GM12875 (cell line): Measurements from ENCODE around the gene MAML3.

Experiments
- H3K4me3 ChIP-seq: one replicate; pipeline ENCODE4 v1.5.1; 2011; ENCODE audit warnings: low read depth, low read length, control low read depth
- CTCF ChIP-seq: IDR thresholded peaks from 2 replicates; pipeline ENCODE4 v1.5.1; 2011; ENCODE audit warnings: low read depth, mild to moderate bottlenecking, control low read depth, inconsistent platforms, low read length, moderate library complexity, borderline replicate concordance; ENCODE audit not compliant: insufficient read depth

Gene MAML3

DNA sequence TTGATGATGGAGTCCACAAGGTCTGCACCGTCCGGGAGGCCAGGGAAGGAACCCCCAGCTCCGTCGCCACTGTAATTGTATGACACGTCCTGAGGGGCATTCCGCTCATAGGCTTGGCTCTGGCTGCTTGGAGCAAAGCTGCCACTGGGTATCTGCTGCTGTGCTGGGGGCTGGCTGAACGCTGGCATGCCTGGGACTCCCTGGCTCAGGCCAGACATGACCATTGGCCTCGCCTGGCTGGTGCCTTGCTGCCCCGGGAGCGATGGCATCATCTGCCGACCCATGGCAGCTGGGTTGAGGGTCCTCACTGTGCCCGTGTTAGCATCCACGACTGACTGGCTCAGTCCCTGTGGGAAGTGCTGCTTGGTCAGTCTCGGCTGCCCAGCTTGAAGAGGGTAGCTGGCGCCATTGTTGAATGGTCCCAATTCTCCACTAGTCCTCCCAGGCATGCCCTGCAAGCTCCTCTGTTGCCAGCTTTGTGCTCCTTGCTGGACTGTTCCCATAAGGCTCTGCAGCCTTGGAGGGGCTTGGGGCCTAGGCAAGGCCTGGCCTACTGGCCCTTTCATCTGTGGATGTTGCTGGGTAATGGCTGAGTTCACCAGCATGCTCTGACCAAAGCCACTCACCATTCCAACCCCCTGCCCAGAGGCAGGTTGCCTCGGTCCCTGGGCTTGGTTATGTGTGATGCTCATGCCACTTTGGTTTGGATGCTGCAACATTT is 434.4 kb downstream of the MAML3 start:
- no peak overlapping the region for H3K4me3 ChIP-seq
- TF ChIP-seq CTCF: no peak

GRCh38 chr4:139718833-139719232 is 435.2 kb downstream of the MAML3 start:
- H3K4me3 ChIP-seq: no peak overlapping the region
- TF ChIP-seq CTCF: no peak

DNA sequence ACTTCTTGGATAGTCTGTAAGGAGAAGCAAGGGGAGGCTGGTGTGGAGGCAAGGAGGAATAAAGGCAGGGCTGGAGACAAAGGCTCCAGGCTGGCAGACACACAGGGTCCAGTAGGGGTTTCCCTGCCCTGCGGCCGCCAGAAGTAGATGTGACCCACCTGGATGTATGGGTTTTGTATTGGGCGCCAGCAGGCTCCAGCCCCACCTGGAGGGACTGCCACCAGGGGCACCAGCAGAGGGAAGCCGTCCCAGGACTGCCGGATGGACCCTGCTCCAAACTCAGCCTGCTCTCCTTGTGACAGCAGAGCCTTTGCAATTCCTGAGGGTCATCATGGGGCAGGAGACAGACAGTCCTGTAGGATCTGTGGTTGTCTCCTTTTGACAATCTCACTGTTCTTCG is 435.6 kb downstream of the MAML3 start:
- TF ChIP-seq CTCF: no peak

GRCh38 chr4:139715746-139716391 is 438.1 kb downstream of the MAML3 start:
- no peak overlapping the region for H3K4me3 ChIP-seq
- no peak for TF ChIP-seq CTCF

More for the DNA sequence above, 435.6 kb downstream of the MAML3 start:
- H3K4me3 ChIP-seq: no peak overlapping the region

DNA sequence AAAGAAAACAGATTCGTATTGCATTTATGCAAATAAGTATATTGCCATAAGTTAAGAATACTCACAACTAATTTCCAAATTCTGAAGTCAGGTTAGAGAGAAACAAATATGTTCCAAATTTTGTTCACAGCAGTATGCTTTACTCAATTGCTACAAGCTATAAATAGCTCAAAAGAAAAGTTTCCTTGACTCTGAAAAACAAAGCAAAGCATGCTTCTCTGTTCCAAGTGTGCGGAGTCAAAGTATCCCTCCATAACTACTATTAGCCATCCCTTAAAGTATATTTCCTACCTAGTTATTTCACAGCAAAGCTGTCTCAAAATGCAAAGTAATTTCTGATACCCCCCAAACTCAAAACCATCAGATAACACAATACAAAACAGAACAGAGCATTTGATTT is 441.1 kb downstream of the MAML3 start:
- no peak for TF ChIP-seq CTCF
- no peak overlapping the region for H3K4me3 ChIP-seq

DNA sequence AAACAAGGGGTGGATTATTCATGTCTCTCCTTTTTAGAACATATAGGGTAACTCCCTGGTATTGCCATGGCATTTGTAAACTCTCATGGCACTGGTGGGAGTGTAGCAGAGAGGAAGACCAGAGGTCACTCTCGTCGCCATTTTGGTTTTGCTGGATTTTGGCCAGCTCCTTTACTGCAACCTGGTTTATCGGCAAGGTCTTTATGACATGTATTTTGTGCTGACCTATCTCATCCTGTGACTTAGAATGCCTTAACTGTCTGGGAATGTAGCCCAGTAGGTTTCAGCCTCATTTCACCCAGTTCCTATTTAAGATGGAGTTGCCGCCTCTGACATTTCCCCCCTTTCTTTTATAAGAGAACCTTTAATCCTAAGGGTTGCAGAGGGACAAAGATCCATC is 442.5 kb downstream of the MAML3 start:
- H3K4me3 ChIP-seq: no peak overlapping the region
- TF ChIP-seq CTCF: no peak

- no peak for TF ChIP-seq CTCF
- no peak overlapping the region for H3K4me3 ChIP-seq
These were observed 443.9 kb downstream of the MAML3 start for GRCh38 chr4:139710073-139710472.
